Measurements from ENCODE around the gene GIPC3.

- TF ChIP-seq, protein P1, sequence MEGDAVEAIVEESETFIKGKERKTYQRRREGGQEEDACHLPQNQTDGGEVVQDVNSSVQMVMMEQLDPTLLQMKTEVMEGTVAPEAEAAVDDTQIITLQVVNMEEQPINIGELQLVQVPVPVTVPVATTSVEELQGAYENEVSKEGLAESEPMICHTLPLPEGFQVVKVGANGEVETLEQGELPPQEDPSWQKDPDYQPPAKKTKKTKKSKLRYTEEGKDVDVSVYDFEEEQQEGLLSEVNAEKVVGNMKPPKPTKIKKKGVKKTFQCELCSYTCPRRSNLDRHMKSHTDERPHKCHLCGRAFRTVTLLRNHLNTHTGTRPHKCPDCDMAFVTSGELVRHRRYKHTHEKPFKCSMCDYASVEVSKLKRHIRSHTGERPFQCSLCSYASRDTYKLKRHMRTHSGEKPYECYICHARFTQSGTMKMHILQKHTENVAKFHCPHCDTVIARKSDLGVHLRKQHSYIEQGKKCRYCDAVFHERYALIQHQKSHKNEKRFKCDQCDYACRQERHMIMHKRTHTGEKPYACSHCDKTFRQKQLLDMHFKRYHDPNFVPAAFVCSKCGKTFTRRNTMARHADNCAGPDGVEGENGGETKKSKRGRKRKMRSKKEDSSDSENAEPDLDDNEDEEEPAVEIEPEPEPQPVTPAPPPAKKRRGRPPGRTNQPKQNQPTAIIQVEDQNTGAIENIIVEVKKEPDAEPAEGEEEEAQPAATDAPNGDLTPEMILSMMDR (conservative IDR thresholded peaks at IDR 0.05; ENCODE audit: low read depth in 2 of 2): peak; percentile 51 to 70
- TF ChIP-seq EZH2phosphoT487 (IDR thresholded peaks at IDR 0.05; ENCODE audit: unreplicated experiment): no peak
- TF ChIP-seq CREB1 (CRISPR knock-in tag; IDR thresholded peaks at IDR 0.05; ENCODE audit: low read depth): no peak
- TF ChIP-seq, protein P2, sequence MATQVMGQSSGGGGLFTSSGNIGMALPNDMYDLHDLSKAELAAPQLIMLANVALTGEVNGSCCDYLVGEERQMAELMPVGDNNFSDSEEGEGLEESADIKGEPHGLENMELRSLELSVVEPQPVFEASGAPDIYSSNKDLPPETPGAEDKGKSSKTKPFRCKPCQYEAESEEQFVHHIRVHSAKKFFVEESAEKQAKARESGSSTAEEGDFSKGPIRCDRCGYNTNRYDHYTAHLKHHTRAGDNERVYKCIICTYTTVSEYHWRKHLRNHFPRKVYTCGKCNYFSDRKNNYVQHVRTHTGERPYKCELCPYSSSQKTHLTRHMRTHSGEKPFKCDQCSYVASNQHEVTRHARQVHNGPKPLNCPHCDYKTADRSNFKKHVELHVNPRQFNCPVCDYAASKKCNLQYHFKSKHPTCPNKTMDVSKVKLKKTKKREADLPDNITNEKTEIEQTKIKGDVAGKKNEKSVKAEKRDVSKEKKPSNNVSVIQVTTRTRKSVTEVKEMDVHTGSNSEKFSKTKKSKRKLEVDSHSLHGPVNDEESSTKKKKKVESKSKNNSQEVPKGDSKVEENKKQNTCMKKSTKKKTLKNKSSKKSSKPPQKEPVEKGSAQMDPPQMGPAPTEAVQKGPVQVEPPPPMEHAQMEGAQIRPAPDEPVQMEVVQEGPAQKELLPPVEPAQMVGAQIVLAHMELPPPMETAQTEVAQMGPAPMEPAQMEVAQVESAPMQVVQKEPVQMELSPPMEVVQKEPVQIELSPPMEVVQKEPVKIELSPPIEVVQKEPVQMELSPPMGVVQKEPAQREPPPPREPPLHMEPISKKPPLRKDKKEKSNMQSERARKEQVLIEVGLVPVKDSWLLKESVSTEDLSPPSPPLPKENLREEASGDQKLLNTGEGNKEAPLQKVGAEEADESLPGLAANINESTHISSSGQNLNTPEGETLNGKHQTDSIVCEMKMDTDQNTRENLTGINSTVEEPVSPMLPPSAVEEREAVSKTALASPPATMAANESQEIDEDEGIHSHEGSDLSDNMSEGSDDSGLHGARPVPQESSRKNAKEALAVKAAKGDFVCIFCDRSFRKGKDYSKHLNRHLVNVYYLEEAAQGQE (IDR thresholded peaks at IDR 0.05; ENCODE audit: unreplicated experiment): no peak
- no peak for TF ChIP-seq STAT1 (IDR thresholded peaks at IDR 0.05; ENCODE audit: unreplicated experiment)
- TF ChIP-seq POLR2AphosphoS5 (IDR thresholded peaks at IDR 0.05; ENCODE audit: low read depth): no peak
These were observed 7.9 kb downstream of the GIPC3 start for GRCh38 chr19:3593156-3593555.
